ENCODE measurements around the gene DCXR.
A peak's percentile ranks its signal among the peaks of the same experiment; 100 is the strongest.

Gene DCXR

GRCh38 chr17:82076018-82076784, 38.7 kb upstream of the DCXR start:
- FAIRE-seq (no peak), DNase-seq (ENCODE audit: insufficient read length, low spot score) (no peak)

DNA sequence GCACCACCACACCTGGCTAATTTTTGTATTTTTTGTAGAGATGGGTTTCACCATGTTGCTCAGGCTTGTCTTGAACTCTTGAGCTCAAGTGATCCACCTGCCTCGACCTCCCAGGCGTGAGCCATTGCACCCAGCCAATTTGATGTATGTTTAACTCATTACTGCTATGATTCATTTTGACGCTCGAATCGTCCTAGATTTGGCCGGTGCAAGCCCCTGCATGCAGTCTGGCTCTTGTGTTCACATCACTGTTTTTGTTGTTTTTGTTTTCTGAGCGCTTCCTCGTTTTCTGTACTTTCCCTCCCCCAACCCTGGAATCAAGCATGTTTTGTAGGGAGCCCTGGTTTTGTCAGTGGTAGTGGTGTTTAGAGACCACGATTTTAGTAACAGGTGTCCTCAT, 35.9 kb upstream of the DCXR start:
- FAIRE-seq (no peak), DNase-seq (ENCODE audit: insufficient read length, low spot score) (no peak)

- DNase-seq (ENCODE audit: insufficient read length, low spot score), result no peak
- FAIRE-seq, result no peak
These were observed 35.3 kb upstream of the DCXR start for GRCh38 chr17:82072827-82073226.

- DNase-seq (ENCODE audit: insufficient read length, low spot score), result no peak
- FAIRE-seq, result no peak
These were observed 33.1 kb upstream of the DCXR start for GRCh38 chr17:82070611-82071010.

GRCh38 chr17:82065638-82066303, 28.3 kb upstream of the DCXR start, which contains the start of gene DUS1L:
DUS1L (minus strand) TSS chr17:82065804; CDS start chr17:82065059, 745 bp downstream.
- FAIRE-seq, result peak; percentile 14

DNA sequence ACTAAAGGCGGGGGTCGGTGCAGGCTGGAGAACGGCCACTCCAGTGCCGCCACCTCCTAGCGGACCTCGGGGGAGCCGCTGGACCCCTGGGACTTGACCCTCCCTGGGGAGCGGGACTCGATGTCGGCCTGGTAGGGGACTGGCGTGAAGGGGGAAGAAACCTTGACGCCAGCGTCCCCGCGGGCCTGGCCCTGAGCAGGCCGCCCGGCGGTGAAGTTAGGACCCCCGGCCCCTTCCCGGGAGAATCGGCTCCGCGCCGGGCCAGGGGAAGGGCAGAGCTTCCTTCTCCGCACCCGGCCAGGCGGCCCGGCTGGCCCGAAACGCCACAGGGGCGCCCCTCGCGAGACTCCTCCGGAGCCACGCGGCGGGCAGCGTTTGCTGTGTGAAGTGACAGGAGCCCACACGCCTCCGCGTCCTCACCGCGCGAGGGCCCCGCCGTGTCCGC, 27.7 kb upstream of the DCXR start:
- FAIRE-seq (no peak), DNase-seq (ENCODE audit: insufficient read length, low spot score) (peak; percentile 85)

More at GRCh38 chr17:82065638-82066303, 28.3 kb upstream of the DCXR start, which contains the start of gene DUS1L:
- peak; percentile 97 for DNase-seq (ENCODE audit: insufficient read length, low spot score)

DNA sequence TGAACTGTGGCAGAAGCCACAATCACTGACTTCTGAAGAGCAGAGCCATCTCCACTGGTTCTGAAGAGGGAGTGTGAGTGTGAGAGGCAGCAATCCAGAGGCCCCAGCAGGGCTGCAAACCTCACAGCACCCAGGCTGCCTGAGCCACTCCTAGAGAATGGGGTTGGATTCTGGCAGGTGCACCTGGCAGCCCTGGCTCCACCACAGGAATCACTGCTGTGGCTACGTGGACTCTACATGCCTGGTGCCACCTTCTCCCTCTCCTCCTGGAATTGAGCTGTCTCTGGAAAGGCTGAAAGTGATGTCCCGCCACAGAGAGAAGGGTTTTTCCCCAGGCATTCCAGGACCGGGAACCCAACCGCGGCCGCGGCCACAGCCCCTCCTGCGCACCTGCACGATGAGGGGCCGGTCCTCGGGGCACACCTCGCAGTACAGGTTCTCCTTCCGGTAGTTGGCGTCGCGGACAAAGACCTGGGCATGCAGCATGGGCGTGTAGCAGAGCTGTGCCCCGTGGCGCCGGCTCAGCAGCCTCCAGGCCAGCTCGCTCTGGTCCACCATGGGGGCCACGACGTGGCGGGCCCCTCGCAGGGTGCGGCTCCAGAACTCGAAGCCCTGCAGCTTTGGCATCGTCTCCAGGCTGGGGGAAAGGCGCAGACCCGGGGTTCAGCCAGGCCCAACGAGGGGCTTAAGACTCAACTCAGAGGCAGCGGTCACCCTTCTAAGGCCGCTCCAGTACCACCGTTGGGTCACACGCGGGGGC, 27.1 kb upstream of the DCXR start:
- DNase-seq (ENCODE audit: insufficient read length, low spot score) (no peak), FAIRE-seq (no peak)

GRCh38 chr17:82063424-82064415, 26.2 kb upstream of the DCXR start:
- no peak for FAIRE-seq
- no peak for DNase-seq (ENCODE audit: insufficient read length, low spot score)

- DNase-seq (ENCODE audit: insufficient read length, low spot score) (no peak), FAIRE-seq (no peak)
These were observed 25.5 kb upstream of the DCXR start for GRCh38 chr17:82062984-82063368.

DNA sequence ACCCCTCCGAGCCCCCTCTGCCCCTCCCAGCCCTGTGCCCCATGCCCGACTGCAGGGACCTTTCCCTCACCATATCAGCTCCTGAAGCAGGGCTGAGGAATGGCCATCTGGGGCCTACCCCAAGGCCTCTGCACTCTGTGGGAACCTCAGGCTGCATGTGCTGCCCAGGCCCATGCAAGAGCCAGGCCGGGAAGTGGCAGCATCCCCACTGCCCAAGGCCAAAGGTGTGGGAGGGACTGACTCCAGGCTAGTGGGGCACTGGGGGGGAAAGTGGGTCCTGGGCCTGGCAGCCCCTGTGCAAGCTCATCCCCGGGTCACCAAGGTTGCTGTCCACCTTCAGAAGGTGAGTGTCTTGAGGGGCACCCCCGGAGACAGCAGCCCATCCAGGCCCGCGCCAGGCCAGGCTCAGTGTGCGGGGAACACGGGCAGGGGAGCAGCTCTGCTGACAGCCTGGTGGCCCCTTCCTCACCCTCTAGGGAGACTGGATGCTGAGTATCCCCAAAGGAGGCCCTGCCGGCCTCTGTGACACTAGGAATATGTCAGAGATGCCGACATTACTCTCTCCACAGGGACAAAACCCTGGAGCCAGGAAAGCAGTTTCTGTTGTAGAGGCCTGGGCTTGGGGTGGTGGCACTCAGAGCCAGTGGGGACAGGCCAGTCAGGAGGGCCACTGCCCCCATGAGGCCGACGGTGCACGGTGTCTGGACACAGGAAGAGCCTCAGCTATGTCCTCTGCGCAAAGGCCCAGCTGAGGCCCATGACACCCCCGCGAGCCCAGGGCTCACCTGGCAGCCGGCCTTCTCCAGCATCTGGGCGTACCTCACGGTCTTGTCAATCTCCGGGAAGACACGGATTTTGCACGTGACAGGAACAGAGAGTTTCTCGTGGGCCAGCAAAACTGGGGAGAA, 24.8 kb upstream of the DCXR start:
- no peak for DNase-seq (ENCODE audit: insufficient read length, low spot score)
- no peak for FAIRE-seq

GRCh38 chr17:82061047-82061925, 23.8 kb upstream of the DCXR start:
- DNase-seq (ENCODE audit: insufficient read length, low spot score), result no peak
- FAIRE-seq, result no peak

- no peak for FAIRE-seq
- DNase-seq (ENCODE audit: insufficient read length, low spot score), result no peak
These were observed 23.1 kb upstream of the DCXR start for GRCh38 chr17:82060614-82061013.

GRCh38 chr17:82060001-82060380, 22.5 kb upstream of the DCXR start:
- DNase-seq (ENCODE audit: insufficient read length, low spot score) (no peak), FAIRE-seq (no peak)

GRCh38 chr17:82059272-82060000, 21.9 kb upstream of the DCXR start:
- DNase-seq (ENCODE audit: insufficient read length, low spot score), result no peak
- FAIRE-seq, result no peak

DNA sequence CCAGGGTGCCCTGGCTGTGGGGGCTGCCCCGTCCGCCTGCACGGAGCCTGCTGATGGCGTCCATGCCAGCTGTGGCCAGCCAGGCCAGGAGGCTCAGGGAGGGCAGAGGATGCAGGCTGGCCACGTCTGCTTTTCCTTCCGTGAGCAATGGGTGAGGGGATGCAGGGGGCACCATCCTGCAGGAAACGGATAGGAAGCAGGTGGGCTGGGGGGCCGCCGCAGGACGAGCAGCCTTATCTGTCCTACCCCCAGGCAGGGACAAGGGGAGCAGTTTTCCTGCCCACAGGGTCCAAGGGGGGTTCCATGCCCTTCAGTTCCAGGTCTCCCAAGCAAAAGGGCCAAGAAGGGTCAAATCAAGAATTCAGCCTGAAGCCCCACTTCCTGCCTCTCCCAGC, 21.4 kb upstream of the DCXR start:
- DNase-seq (ENCODE audit: insufficient read length, low spot score) (no peak), FAIRE-seq (no peak)

DNA sequence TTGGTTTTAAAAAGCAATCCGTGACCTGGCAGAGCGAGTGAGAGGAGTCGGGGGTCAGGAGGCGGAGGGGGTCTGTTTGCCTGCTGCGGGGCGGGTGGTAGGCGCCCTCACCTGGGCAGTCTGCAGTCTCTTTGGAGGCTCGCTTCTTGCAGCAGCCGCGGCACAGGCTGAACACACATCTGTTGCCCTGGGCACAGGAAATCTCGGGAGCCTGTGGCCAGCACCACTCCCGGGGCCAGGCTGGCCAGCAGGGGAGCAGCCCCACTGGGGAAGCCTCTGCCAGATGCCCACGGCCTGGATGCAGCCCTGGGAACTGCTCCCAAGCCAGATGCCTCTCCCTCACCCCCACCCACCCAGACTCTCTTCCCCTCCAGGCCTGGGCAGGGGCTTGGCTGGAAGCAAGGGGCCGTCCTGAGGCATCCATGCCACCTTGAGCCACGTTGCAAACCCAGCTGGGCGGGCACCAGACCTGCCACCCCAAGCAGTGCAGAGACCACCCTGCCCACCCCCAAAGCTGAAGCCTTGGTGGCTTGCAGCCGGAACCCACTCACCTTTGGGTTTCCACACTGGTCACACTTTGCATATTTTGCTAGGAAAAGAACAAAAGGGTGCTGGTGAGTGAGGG, 20.8 kb upstream of the DCXR start:
- FAIRE-seq, result no peak
- DNase-seq (ENCODE audit: insufficient read length, low spot score), result no peak

All from GM19239 (cell line).